ENCODE measurements around the gene LHFPL2.

DNA sequence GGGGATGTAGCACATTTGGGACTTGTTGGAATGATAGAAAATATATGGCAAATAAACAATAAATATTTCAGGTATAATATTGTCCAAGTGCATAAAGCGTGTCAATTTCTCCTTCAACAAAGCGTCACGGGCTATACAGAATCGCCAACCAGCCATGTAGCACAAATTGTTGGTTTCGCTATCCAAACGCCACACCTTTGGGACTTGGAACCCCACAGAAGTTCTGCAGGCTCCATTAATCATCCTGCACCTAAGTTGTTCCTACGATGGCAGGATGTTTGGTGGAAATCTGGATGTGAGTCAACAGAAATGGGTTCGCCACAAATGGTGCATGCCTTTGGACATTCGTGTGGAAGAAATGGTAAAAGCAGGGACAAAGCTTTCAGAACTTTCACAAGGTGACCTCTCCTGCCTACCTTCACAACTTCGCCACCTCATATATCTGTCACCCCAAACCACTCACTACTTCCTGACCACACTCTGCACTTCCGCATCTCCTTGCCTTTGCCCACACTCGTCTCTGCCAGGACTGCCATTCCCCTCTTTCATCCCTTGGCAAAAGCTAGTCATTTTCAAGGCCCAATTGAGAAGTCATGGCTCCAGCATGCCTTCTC is 95.7 kb downstream of the LHFPL2 start:
- TF ChIP-seq YY1 (IDR thresholded peaks at IDR 0.05; ENCODE audit: extremely low read depth, insufficient replicate concordance, low read depth, low read length) (no peak), SP1 (IDR thresholded peaks at IDR 0.05; ENCODE audit: low read depth) (no peak), CTCF (IDR thresholded peaks at IDR 0.05 in 2 of 3, conservative IDR thresholded peaks at IDR 0.05 in 1 of 3; ENCODE audit: borderline replicate concordance in 1 of 3, insufficient read depth in 1 of 3, low read depth in 2 of 3, low read length in 2 of 3) (no peak), POLR2AphosphoS5 (IDR thresholded peaks at IDR 0.05; ENCODE audit: low read depth, low read length) (no peak), ZBTB33 (IDR thresholded peaks at IDR 0.05; ENCODE audit: extremely low read depth, insufficient replicate concordance, low read length) (no peak), MAX (IDR thresholded peaks at IDR 0.05) (no peak), CEBPB (IDR thresholded peaks at IDR 0.05; ENCODE audit: low read depth) (no peak), POLR2A (IDR thresholded peaks at IDR 0.05; ENCODE audit: borderline replicate concordance, extremely low read depth, insufficient read depth, insufficient read length) (no peak), RAD21 (IDR thresholded peaks at IDR 0.05; ENCODE audit: low read depth) (no peak), ZFX (IDR thresholded peaks at IDR 0.05) (no peak), JUND (IDR thresholded peaks at IDR 0.05) (no peak), SIN3A (IDR thresholded peaks at IDR 0.05; ENCODE audit: low read depth) (no peak), ZNF274 (IDR thresholded peaks at IDR 0.05; ENCODE audit: low read depth, low read length) (no peak)
- TF ChIP-seq, protein P1, sequence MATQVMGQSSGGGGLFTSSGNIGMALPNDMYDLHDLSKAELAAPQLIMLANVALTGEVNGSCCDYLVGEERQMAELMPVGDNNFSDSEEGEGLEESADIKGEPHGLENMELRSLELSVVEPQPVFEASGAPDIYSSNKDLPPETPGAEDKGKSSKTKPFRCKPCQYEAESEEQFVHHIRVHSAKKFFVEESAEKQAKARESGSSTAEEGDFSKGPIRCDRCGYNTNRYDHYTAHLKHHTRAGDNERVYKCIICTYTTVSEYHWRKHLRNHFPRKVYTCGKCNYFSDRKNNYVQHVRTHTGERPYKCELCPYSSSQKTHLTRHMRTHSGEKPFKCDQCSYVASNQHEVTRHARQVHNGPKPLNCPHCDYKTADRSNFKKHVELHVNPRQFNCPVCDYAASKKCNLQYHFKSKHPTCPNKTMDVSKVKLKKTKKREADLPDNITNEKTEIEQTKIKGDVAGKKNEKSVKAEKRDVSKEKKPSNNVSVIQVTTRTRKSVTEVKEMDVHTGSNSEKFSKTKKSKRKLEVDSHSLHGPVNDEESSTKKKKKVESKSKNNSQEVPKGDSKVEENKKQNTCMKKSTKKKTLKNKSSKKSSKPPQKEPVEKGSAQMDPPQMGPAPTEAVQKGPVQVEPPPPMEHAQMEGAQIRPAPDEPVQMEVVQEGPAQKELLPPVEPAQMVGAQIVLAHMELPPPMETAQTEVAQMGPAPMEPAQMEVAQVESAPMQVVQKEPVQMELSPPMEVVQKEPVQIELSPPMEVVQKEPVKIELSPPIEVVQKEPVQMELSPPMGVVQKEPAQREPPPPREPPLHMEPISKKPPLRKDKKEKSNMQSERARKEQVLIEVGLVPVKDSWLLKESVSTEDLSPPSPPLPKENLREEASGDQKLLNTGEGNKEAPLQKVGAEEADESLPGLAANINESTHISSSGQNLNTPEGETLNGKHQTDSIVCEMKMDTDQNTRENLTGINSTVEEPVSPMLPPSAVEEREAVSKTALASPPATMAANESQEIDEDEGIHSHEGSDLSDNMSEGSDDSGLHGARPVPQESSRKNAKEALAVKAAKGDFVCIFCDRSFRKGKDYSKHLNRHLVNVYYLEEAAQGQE (IDR thresholded peaks at IDR 0.05; ENCODE audit: low read depth) = no peak
